ENCODE data around the gene BRINP3. TPM values are rescaled to one million over a fixed set of nuclear protein-coding genes. Genes with fewer than 3 reads are reported as not detected.

Gene BRINP3
- total and polyA plus RNA-seq, 2 of the 13 experiments (the other 11 are each of a cell fraction or from before 2014, with no cell fraction given), result not detected

GRCh38 chr1:190262538-190262937 is 215.1 kb downstream of the BRINP3 start:
- ChIA-PET POLR2A (no interaction called here), CTCF (ENCODE audit: low intra/inter-chr PET ratio, low total read pairs) (no interaction called here)
- no peaks in the 10 kb centered on the region for H4K20me1 ChIP-seq (ENCODE audit: insufficient read depth, low read length)
- H3K27me3 ChIP-seq (ENCODE audit: control insufficient read depth in 1 of 2, insufficient read depth in 2 of 2, low read length in 2 of 2), result no peaks in the 10 kb centered on the region
- H3K27ac ChIP-seq (ENCODE audit: extremely low read length, insufficient read depth, low read length), result no peak overlapping the region
- H3K4me2 ChIP-seq (ENCODE audit: low read depth, low read length), result no peak overlapping the region
- FAIRE-seq (no peak), DNase-seq (ENCODE audit: low spot score) (no peak), ATAC-seq (no peak)
- no peaks in the 10 kb centered on the region for H3K9me3 ChIP-seq (ENCODE audit: low read length)
- WGBS (ENCODE audit: low lambda C conversion rate), result 0% methylated on average over 3 of the region's 3 CpGs
- H3K36me3 ChIP-seq (replicated peaks in 1 of 2; ENCODE audit: control insufficient read depth in 1 of 2, insufficient read depth in 2 of 2, low read length in 2 of 2), result no peaks in the 10 kb centered on the region
- in situ Hi-C loops (cut with HindIII; ENCODE audit: extremely low pct_ligation_motif_present, low pct_unique_long_range_greater_than_20kb), result no loop called here
- H3K4me3 ChIP-seq (replicated peaks in 1 of 3; ENCODE audit: insufficient read depth in 1 of 3, low read depth in 2 of 3, low read length in 3 of 3), result no peak overlapping the region
- no peaks in the 10 kb centered on the region for H3K4me1 ChIP-seq (ENCODE audit: insufficient read depth, low read length)
- no TSS peak for BruUV-seq (replicated peaks)
- no peak overlapping the region for H2AFZ ChIP-seq (ENCODE audit: low read length)
- no peaks in the 10 kb centered on the region for H3K79me2 ChIP-seq (ENCODE audit: insufficient read depth, low read length)
- intact Hi-C loops (cut with micrococcal nuclease; ENCODE audit: unreplicated experiment), result no loop called here
- no peak overlapping the region for H3K9ac ChIP-seq (ENCODE audit: insufficient read depth, low read depth, low read length)
- TF ChIP-seq DBP (CRISPR knock-in tag; IDR thresholded peaks at IDR 0.05; ENCODE audit: not compliant biosample characterization) (no peak), NKX3-1 (CRISPR knock-in tag; IDR thresholded peaks at IDR 0.05) (no peak), NCOA2 (CRISPR knock-in tag; IDR thresholded peaks at IDR 0.05) (no peak), SAP130 (CRISPR knock-in tag; IDR thresholded peaks at IDR 0.05; ENCODE audit: low read depth) (no peak), NFKB2 (CRISPR knock-in tag; IDR thresholded peaks at IDR 0.05; ENCODE audit: borderline replicate concordance) (no peak), ZNF382 (CRISPR knock-in tag; IDR thresholded peaks at IDR 0.05; ENCODE audit: borderline replicate concordance) (no peak), RFX3 (CRISPR knock-in tag; IDR thresholded peaks at IDR 0.05) (no peak), SALL1 (CRISPR knock-in tag; IDR thresholded peaks at IDR 0.05) (no peak), WIZ (CRISPR knock-in tag; IDR thresholded peaks at IDR 0.05) (no peak), SNAPC2 (CRISPR knock-in tag; IDR thresholded peaks at IDR 0.05) (no peak), EZH2 (conservative IDR thresholded peaks at IDR 0.05; ENCODE audit: low read depth, low read length) (no peak), ZBED4 (CRISPR knock-in tag; IDR thresholded peaks at IDR 0.05; ENCODE audit: borderline replicate concordance) (no peak), ZKSCAN8 (CRISPR knock-in tag; IDR thresholded peaks at IDR 0.05; ENCODE audit: borderline replicate concordance) (no peak), YEATS4 (CRISPR knock-in tag; IDR thresholded peaks at IDR 0.05; ENCODE audit: borderline replicate concordance) (no peak)
